ENCODE data around the gene PROCA1.

GRCh38 chr17:28655160-28655559, 56.5 kb downstream of the PROCA1 start:
- TF ChIP-seq CTCF (IDR thresholded peaks at IDR 0.05; ENCODE audit: insufficient read depth, low read depth, low read length) (no peak), EZH2 (IDR thresholded peaks at IDR 0.05; ENCODE audit: insufficient read depth, low read length) (no peak)
